WTC11 (cell line): ENCODE results near the gene MIB1. TPM values are rescaled to one million over a fixed set of nuclear protein-coding genes. Genes with fewer than 3 reads are reported as not detected.

ENCODE experiments used
- ATAC-seq: fragments of 200-7000 bp; cut with Tn5 transposase; 2 replicates; pipeline ENCODE4 v1.10.0; 2021; ENCODE audit warnings: mild to moderate bottlenecking, moderate library complexity
- CTCF ChIA-PET: fragments of 300-600 bp; sonication (Branson Sonifier 250); formaldehyde crosslinking; loops from one replicate; lab custom pipeline; 2021; ENCODE audit warnings: antibody characterized with exemption; lab: Charles Lee
- POLR2A ChIA-PET: fragments of 350-600 bp; sonication (Branson Sonifier 250); formaldehyde crosslinking; loops from one replicate; lab custom pipeline; 2021; ENCODE audit warnings: antibody characterized with exemption; lab: Charles Lee
- DNase-seq: peaks from one replicate; pipeline ENCODE4 v3.0.0; 2021; ENCODE audit warnings: low spot score
- H3K27ac Mint-ChIP-seq: 2 replicates; pipeline ENCODE4 v1.8.0; 2021; ENCODE audit warnings: mixed read lengths
- H3K27me3 Mint-ChIP-seq: 2 replicates; pipeline ENCODE4 v1.8.0; 2021; ENCODE audit warnings: low read depth, mild to moderate bottlenecking, moderate library complexity, mixed read lengths
- H3K36me3 Mint-ChIP-seq: 2 replicates; pipeline ENCODE4 v1.8.0; 2021; ENCODE audit warnings: mixed read lengths
- H3K4me1 Mint-ChIP-seq: 2 replicates; pipeline ENCODE4 v1.8.0; 2022; ENCODE audit warnings: mixed read lengths
- H3K4me3 Mint-ChIP-seq: 2 replicates; pipeline ENCODE4 v1.8.0; 2021; ENCODE audit warnings: mild to moderate bottlenecking, moderate library complexity, mixed read lengths
- H3K9me3 Mint-ChIP-seq: 2 replicates; pipeline ENCODE4 v1.8.0; 2021; ENCODE audit warnings: mixed read lengths
- ATF1 ChIP-seq: sonication (generic); formaldehyde crosslinking; IDR thresholded peaks from 2 replicates; pipeline ENCODE4 v1.8.1; 2023; ENCODE audit warnings: mild to moderate bottlenecking, moderate library complexity, missing genetic modification reagents
- ATF2 ChIP-seq: sonication (generic); formaldehyde crosslinking; IDR thresholded peaks from 2 replicates; pipeline ENCODE4 v1.8.1; 2022; ENCODE audit warnings: low read depth, missing genetic modification reagents, borderline replicate concordance
- CREB1 ChIP-seq: sonication (generic); formaldehyde crosslinking; IDR thresholded peaks from 2 replicates; pipeline ENCODE4 v1.8.0; 2023; ENCODE audit warnings: mild to moderate bottlenecking, missing genetic modification reagents
- E2F5 ChIP-seq: sonication (generic); formaldehyde crosslinking; IDR thresholded peaks from 2 replicates; pipeline ENCODE4 v1.8.1; 2022; ENCODE audit warnings: mild to moderate bottlenecking, moderate library complexity, missing genetic modification reagents
- ELF4 ChIP-seq: sonication (generic); formaldehyde crosslinking; IDR thresholded peaks from 2 replicates; pipeline ENCODE4 v1.8.1; 2022; ENCODE audit warnings: low read depth, mild to moderate bottlenecking, moderate library complexity, missing genetic modification reagents
- ERG ChIP-seq: fragments of 250-450 bp; sonication (Bioruptor Pico); IDR thresholded peaks from 2 replicates; pipeline ENCODE4 v1.8.0; 2021; ENCODE audit warnings: mild to moderate bottlenecking
- ETV6 ChIP-seq: sonication (generic); formaldehyde crosslinking; IDR thresholded peaks from 2 replicates; pipeline ENCODE4 v1.8.1; 2022; ENCODE audit warnings: mild to moderate bottlenecking, missing genetic modification reagents
- GABPB1 ChIP-seq: sonication (generic); formaldehyde crosslinking; IDR thresholded peaks from 2 replicates; pipeline ENCODE4 v1.8.1; 2023; ENCODE audit warnings: mild to moderate bottlenecking, missing genetic modification reagents
- GTF2I ChIP-seq: fragments of 250-450 bp; sonication (Bioruptor Pico); conservative IDR thresholded peaks from 2 replicates; pipeline ENCODE4 v1.4.0; 2021; ENCODE audit warnings: mild to moderate bottlenecking
- HMGA2 ChIP-seq: fragments of 250-450 bp; sonication (Bioruptor Pico); IDR thresholded peaks from 2 replicates; pipeline ENCODE4 v1.4.0; 2021; ENCODE audit warnings: mild to moderate bottlenecking, moderate library complexity
- JAZF1 ChIP-seq: fragments of 250-450 bp; sonication (Bioruptor Pico); IDR thresholded peaks from 2 replicates; pipeline ENCODE4 v1.9.0; 2021; ENCODE audit warnings: moderate library complexity, mild to moderate bottlenecking, inconsistent platforms
- KAT7 ChIP-seq: sonication (generic); formaldehyde crosslinking; IDR thresholded peaks from 2 replicates; pipeline ENCODE4 v1.8.1; 2023; ENCODE audit warnings: missing genetic modification reagents, mild to moderate bottlenecking, borderline replicate concordance
- NFATC4 ChIP-seq: fragments of 250-450 bp; sonication (Bioruptor Pico); IDR thresholded peaks from 2 replicates; pipeline ENCODE4 v1.9.0; 2021; ENCODE audit warnings: mild to moderate bottlenecking
- NFYB ChIP-seq: sonication (generic); formaldehyde crosslinking; conservative IDR thresholded peaks from 2 replicates; pipeline ENCODE4 v1.8.0; 2022; ENCODE audit warnings: low read depth, missing genetic modification reagents
- NR2C2 ChIP-seq: sonication (generic); formaldehyde crosslinking; IDR thresholded peaks from 2 replicates; pipeline ENCODE4 v1.8.0; 2022; ENCODE audit warnings: mild to moderate bottlenecking, missing genetic modification reagents
- NR3C1 ChIP-seq: sonication (generic); formaldehyde crosslinking; conservative IDR thresholded peaks from 2 replicates; pipeline ENCODE4 v1.8.1; 2023; ENCODE audit warnings: low read depth, mild to moderate bottlenecking, missing genetic modification reagents
- PRDM15 ChIP-seq: sonication (generic); formaldehyde crosslinking; IDR thresholded peaks from 2 replicates; pipeline ENCODE4 v1.8.0; 2022; ENCODE audit warnings: missing genetic modification reagents
- TEAD1 ChIP-seq: sonication (generic); formaldehyde crosslinking; IDR thresholded peaks from 2 replicates; pipeline ENCODE4 v1.8.0; 2022; ENCODE audit warnings: mild to moderate bottlenecking, missing genetic modification reagents
- ZBTB21 ChIP-seq: sonication (generic); formaldehyde crosslinking; IDR thresholded peaks from 2 replicates; pipeline ENCODE4 v1.8.1; 2023; ENCODE audit warnings: mild to moderate bottlenecking, missing genetic modification reagents, borderline replicate concordance
- ZNF232 ChIP-seq: sonication (generic); formaldehyde crosslinking; IDR thresholded peaks from 2 replicates; pipeline ENCODE4 v1.8.0; 2022; ENCODE audit warnings: mild to moderate bottlenecking, missing genetic modification reagents
- ZNF317 ChIP-seq: sonication (generic); formaldehyde crosslinking; IDR thresholded peaks from 2 replicates; pipeline ENCODE4 v1.8.1; 2023; ENCODE audit warnings: low read depth, mild to moderate bottlenecking, moderate library complexity, missing genetic modification reagents, borderline replicate concordance
- total RNA-seq: library from RNA; stranded (reverse); gene quantifications from 3 replicates; pipeline ENCODE4 v1.2.3, GENCODE V29; 2021

Gene MIB1
- total RNA-seq, 1 experiment from 2014 or later: 63.9 TPM

- CTCF ChIA-PET: no interaction called here
- Mint-ChIP-seq H3K36me3 (no peaks in the 10 kb centered on the region), H3K4me1 (0 out of 2 replicates have a peak, but pooled peaks cover 5% of the 10 kb centered on the region), H3K27me3 (peaks cover 69% of the 10 kb centered on the region), H3K27ac (no peak overlapping the region), H3K4me3 (no peak overlapping the region), H3K9me3 (no peaks in the 10 kb centered on the region)
- no peak for DNase-seq
- POLR2A ChIA-PET: no interaction called here
- no peak for ATAC-seq
- TF ChIP-seq KAT7 (CRISPR knock-in tag): no peak
- no peak for TF ChIP-seq ZNF317 (CRISPR knock-in tag)
- TF ChIP-seq ZBTB21 (CRISPR knock-in tag): no peak
- TF ChIP-seq TEAD1 (CRISPR knock-in tag): no peak
- TF ChIP-seq ZNF232: no peak
- TF ChIP-seq ATF2 (CRISPR knock-in tag): no peak
- TF ChIP-seq E2F5 (CRISPR knock-in tag): no peak
- TF ChIP-seq NFYB (CRISPR knock-in tag): no peak
- TF ChIP-seq NR3C1: no peak
- TF ChIP-seq NR2C2: no peak
- TF ChIP-seq ETV6 (CRISPR knock-in tag): no peak
- no peak for TF ChIP-seq NFATC4
- TF ChIP-seq GTF2I (CRISPR knock-in tag): no peak
- no peak for TF ChIP-seq CREB1 (CRISPR knock-in tag)
- TF ChIP-seq JAZF1 (CRISPR knock-in tag): no peak
- TF ChIP-seq ERG (CRISPR knock-in tag): no peak
- no peak for TF ChIP-seq HMGA2 (CRISPR knock-in tag)
- TF ChIP-seq ELF4: no peak
- TF ChIP-seq PRDM15 (CRISPR knock-in tag): no peak
These were observed 166.9 kb downstream of the MIB1 start for GRCh38 chr18:21907451-21907850.

GRCh38 chr18:21908711-21909110, 168.1 kb downstream of the MIB1 start:
- Mint-ChIP-seq H3K9me3 (no peaks in the 10 kb centered on the region), H3K36me3 (no peaks in the 10 kb centered on the region), H3K4me3 (no peak overlapping the region), H3K27me3 (peaks cover 78% of the 10 kb centered on the region), H3K27ac (no peak overlapping the region), H3K4me1 (0 out of 2 replicates have a peak, but pooled peaks cover 5% of the 10 kb centered on the region)
- TF ChIP-seq ATF1 (no peak), GTF2I (CRISPR knock-in tag) (no peak), GABPB1 (no peak)
- ATAC-seq (no peak), DNase-seq (no peak)
- ChIA-PET CTCF (no interaction called here), POLR2A (no interaction called here)
